Thyroid gland (tissue), 4 donors: Measurements from ENCODE around the gene CGB7.

Experiments used
- CTCF ChIP-seq, 6 experiments: fragments of 200-600 bp in 3 of 6; fragments of 450-650 bp in 3 of 6; sonication (generic) in 3 of 6; IDR thresholded peaks; one replicate each; pipeline ENCODE4 v1.5.1; 2016 to 2019; ENCODE audit warnings: antibody characterized with exemption in 6 of 6, mild to moderate bottlenecking in 2 of 6, inconsistent platforms in 1 of 6, moderate library complexity in 1 of 6
- POLR2A ChIP-seq, 2 donors: fragments of 450-650 bp; IDR thresholded peaks; one replicate each; pipeline ENCODE4 v1.6.1; 2017; ENCODE audit warnings: antibody characterized with exemption in 2 of 2, mild to moderate bottlenecking in 2 of 2, moderate library complexity in 1 of 2

GRCh38 chr19:49010453-49010852 is 47.1 kb downstream of the CGB7 start:
- TF ChIP-seq CTCF (IDR thresholded peaks at IDR 0.05) (no peak), POLR2A (IDR thresholded peaks at IDR 0.05) (no peak)
